Heart right ventricle (tissue), 16 donors: Measurements from ENCODE around the gene E2F1. TPM values are rescaled to one million over a fixed set of nuclear protein-coding genes. Genes with fewer than 3 reads are reported as not detected.

Source experiments
- ATAC-seq, 8 donors: fragments of 200-7000 bp; cut with Tn5 transposase; one replicate each; pipeline ENCODE4 v1.9.1; 2020; ENCODE audit warnings: mild to moderate bottlenecking in 8 of 8, moderate library complexity in 8 of 8, moderate number of reproducible peaks in 1 of 8
- DNase-seq, 2 donors: peaks; one replicate each; pipeline ENCODE4 v3.0.0-alpha.2; 2020
- H3K27ac ChIP-seq, 10 donors: fragments of 200-600 bp; sonication (generic) in 2 of 10; one replicate each; pipeline versions ENCODE4 v1.5.0 to v1.8.0; 2020 to 2022; ENCODE audit warnings: mild to moderate bottlenecking in 3 of 10
- H3K27me3 ChIP-seq, 7 donors: fragments of 200-600 bp; one replicate each; pipeline ENCODE4 v1.8.0; 2021 to 2022; ENCODE audit warnings: mild to moderate bottlenecking in 2 of 7
- H3K36me3 ChIP-seq, 9 donors: fragments of 200-600 bp; sonication (generic) in 1 of 9; one replicate each; pipeline versions ENCODE4 v1.5.0 to v1.8.0; 2020 to 2022; ENCODE audit warnings: mild to moderate bottlenecking in 2 of 9
- H3K4me1 ChIP-seq, 9 donors: fragments of 200-600 bp; sonication (generic) in 1 of 9; one replicate each; pipeline versions ENCODE4 v1.5.0 to v1.8.0; 2020 to 2022; ENCODE audit warnings: mild to moderate bottlenecking in 4 of 9
- H3K4me3 ChIP-seq, 10 donors: fragments of 200-600 bp; sonication (generic) in 2 of 10; one replicate each; pipeline versions ENCODE4 v1.5.0 to v1.8.0; 2020 to 2022; ENCODE audit warnings: mild to moderate bottlenecking in 7 of 10, moderate library complexity in 2 of 10
- H3K9me3 ChIP-seq, 11 donors: fragments of 200-600 bp in 10 of 11; sonication (generic) in 2 of 11; one replicate each; pipeline versions ENCODE4 v1.5.0 to v1.8.0; 2013 to 2022; ENCODE audit warnings: mild to moderate bottlenecking in 2 of 11, control low read depth in 1 of 11, moderate library complexity in 1 of 11
- WGBS, 2 donors: extraction: QIAGEN DNeasy Blood & Tissue Kit; methylation state at CpG; one replicate each; pipeline ENCODE4 v1.1.7; 2013; ENCODE audit warnings: inconsistent platforms in 1 of 2; 5-methylcytosine and 5-hydroxymethylcytosine counted together
- intact Hi-C, 10 donors: fragments of 100-400 bp; cut with DNase I; formaldehyde crosslinking; loops; one replicate each; pipeline versions ENCODE4 v1.11.1 to v1.14.2; 2022
- long read RNA-seq, 3 donors: library from polyadenylated mRNA; unstranded; transcript quantifications; one replicate each; pipeline ENCODE4 v2.0.0, GENCODE V29; 2020 to 2021
- polyA plus RNA-seq, 2 donors: library from polyadenylated mRNA; stranded (reverse); fragments of 200-250 nt; gene quantifications; one replicate each; pipeline ENCODE4 v1.2.3, GENCODE V29; 2013
- total RNA-seq, 10 donors: library from RNA; stranded (reverse); fragmentation: NEBNext Ultra II Directional in 3 of 10; extraction: Animal tissue kit (Norgen Biotek cat#: 25700) in 3 of 10; gene quantifications; one replicate each; pipeline versions ENCODE4 v1.2.1 to v1.2.4, GENCODE V29; 2021 to 2023
- TF ChIP-seq, protein P1 (sequence below), 9 donors: fragments of 200-600 bp; sonication (generic) in 2 of 9; IDR thresholded peaks; one replicate each; pipeline versions ENCODE4 v1.5.0 to v1.8.0; 2021 to 2022; ENCODE audit warnings: antibody characterized with exemption in 9 of 9, mild to moderate bottlenecking in 5 of 9, moderate library complexity in 1 of 9
- donor health status: Arrhythmogenic right ventricular cardiomyopathy.
- donor health status: ischemic (EF 13 %, LVEDD 7.1; RV severe dilation, severe dysfunction).
- donor health status: healthy with polysubstance abuse.
- donor health status: DM: no; HTN: yes; CAD: no.
- donor health status: DM: no; HTN: no; CAD: no.
- donor health status: ischemic (EF 25% LVEDD 6.9; RV normal size, moderate dysfunction).
- donor health status: ischemic (EF 25% LVEDD 5.7; RV mildly dilated, moderate dysfunction).
- donor health status: healthy.
- donor health status: DM: yes; HTN: yes; CAD: no.
- donor health status: Ischemic cardiomyopathy.
- donor health status: ischemic (EF 35%, LVEDD 5.7; RV mildly dilated, moderate dysfunction).
- donor health status: nonischemic (EF 11% LVEDD 7.7; RV severe dilation, severe dysfunction).
- donor health status: DM: yes; HTN: yes; CAD: no.
- donor health status: PGD.
- donor health status: ischemic (EF 29% LVEDD 5.4; RV normal size, mild dysfunction).
- donor health status: nonischemic (EF 23%, LVEDD 6.1; RV moderate dilation, normal function).

The E2F1 gene, protein sequence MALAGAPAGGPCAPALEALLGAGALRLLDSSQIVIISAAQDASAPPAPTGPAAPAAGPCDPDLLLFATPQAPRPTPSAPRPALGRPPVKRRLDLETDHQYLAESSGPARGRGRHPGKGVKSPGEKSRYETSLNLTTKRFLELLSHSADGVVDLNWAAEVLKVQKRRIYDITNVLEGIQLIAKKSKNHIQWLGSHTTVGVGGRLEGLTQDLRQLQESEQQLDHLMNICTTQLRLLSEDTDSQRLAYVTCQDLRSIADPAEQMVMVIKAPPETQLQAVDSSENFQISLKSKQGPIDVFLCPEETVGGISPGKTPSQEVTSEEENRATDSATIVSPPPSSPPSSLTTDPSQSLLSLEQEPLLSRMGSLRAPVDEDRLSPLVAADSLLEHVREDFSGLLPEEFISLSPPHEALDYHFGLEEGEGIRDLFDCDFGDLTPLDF
- total RNA-seq (1 to 10 TPM in 8 of 10 donors, under 1 TPM in 2; 0.44 to 3.4 (median 1.5) TPM), polyA plus RNA-seq (under 1 TPM; 0.73 to 0.91 TPM)
- long read RNA-seq, donor 1, partial matches to known transcripts, result 0 of 2 reads
- long read RNA-seq, donor 1, other reads (novel, unspliced or antisense), result 1 of 2 reads
- long read RNA-seq, donor 2, partial matches to known transcripts, result 1 of 3 reads
- long read RNA-seq, donor 2, other reads (novel, unspliced or antisense), result 0 of 3 reads
- long read RNA-seq, donor 3, partial matches to known transcripts, result 1 of 1 reads
- long read RNA-seq, donor 3, other reads (novel, unspliced or antisense), result 0 of 1 reads

DNA sequence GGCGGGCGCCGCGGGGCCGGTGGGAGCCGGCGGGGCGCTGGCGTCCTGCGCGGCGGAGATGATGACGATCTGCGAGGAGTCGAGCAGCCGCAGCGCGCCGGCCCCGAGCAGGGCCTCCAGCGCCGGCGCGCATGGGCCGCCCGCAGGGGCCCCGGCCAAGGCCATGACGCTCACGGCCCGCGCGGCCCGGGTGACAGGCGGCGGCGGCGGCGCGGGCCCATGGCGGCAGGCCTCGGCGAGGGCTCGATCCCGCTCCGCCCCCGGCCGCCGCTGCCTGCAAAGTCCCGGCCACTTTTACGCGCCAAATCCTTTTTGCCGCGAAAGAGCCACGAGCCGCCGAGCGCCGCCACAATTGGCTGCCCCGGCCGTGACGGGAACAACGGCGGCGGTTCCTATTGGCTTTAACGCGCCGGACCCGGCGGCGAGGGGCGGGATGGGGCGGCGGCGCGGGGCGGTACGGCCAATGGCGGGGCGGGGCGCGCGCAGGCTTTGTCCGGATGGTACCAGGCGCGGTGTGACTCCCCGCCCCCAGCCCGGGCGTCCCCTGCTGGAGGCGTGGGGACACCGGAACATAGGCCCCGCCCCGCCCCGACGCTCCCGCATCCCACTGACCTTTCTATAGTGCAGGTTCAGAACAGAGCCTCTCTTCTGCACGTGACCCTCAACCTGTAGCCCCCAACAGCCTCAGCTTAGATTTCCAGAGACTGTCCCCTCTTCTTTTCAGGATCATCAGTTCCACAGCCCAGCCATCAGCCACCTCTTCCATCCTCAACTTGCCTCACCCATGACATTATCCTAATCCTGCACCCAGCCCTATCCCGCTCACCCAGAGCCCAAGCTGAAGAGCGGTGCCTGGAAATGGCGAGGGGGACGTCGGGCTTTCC lies at the start of gene E2F1:
TSS of gene E2F1 (minus strand) at position 286 of the 884 bp plus-strand sequence. CDS start at position 165, 121 bp downstream.
- DNase-seq (peak; percentile 95 to 97), ATAC-seq (peak; percentile 97 to 100 (median 99))
- Histone ChIP-seq H3K36me3 (no peaks in the 10 kb centered on the region), H3K4me1 (peaks cover 0 to 47% (median 20%) of the 10 kb centered on the region in 9 donors), H3K27ac (peak within 1 kb of the TSS in 8 of 10 donors; percentile 10 to 56 (median 36)), H3K9me3 (no peaks in the 10 kb centered on the region), H3K27me3 (no peaks in the 10 kb centered on the region), H3K4me3 (peak within 1 kb of the TSS in 8 of 10 donors; percentile 21 to 50 (median 40))
- intact Hi-C loops, result loop anchor here in 1 of 10 donors (5.0 kb wide), 1 partner anchor 46 kb away; the partner anchor contains the start of gene ZNF341
- WGBS, 2 donors, result 2% methylated on average over 79 to 101 of the region's 101 CpGs
- TF ChIP-seq, protein P1, sequence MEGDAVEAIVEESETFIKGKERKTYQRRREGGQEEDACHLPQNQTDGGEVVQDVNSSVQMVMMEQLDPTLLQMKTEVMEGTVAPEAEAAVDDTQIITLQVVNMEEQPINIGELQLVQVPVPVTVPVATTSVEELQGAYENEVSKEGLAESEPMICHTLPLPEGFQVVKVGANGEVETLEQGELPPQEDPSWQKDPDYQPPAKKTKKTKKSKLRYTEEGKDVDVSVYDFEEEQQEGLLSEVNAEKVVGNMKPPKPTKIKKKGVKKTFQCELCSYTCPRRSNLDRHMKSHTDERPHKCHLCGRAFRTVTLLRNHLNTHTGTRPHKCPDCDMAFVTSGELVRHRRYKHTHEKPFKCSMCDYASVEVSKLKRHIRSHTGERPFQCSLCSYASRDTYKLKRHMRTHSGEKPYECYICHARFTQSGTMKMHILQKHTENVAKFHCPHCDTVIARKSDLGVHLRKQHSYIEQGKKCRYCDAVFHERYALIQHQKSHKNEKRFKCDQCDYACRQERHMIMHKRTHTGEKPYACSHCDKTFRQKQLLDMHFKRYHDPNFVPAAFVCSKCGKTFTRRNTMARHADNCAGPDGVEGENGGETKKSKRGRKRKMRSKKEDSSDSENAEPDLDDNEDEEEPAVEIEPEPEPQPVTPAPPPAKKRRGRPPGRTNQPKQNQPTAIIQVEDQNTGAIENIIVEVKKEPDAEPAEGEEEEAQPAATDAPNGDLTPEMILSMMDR (IDR thresholded peaks at IDR 0.05), result peak in 8 of 9 donors; percentile 35 to 72 (median 50)

DNA sequence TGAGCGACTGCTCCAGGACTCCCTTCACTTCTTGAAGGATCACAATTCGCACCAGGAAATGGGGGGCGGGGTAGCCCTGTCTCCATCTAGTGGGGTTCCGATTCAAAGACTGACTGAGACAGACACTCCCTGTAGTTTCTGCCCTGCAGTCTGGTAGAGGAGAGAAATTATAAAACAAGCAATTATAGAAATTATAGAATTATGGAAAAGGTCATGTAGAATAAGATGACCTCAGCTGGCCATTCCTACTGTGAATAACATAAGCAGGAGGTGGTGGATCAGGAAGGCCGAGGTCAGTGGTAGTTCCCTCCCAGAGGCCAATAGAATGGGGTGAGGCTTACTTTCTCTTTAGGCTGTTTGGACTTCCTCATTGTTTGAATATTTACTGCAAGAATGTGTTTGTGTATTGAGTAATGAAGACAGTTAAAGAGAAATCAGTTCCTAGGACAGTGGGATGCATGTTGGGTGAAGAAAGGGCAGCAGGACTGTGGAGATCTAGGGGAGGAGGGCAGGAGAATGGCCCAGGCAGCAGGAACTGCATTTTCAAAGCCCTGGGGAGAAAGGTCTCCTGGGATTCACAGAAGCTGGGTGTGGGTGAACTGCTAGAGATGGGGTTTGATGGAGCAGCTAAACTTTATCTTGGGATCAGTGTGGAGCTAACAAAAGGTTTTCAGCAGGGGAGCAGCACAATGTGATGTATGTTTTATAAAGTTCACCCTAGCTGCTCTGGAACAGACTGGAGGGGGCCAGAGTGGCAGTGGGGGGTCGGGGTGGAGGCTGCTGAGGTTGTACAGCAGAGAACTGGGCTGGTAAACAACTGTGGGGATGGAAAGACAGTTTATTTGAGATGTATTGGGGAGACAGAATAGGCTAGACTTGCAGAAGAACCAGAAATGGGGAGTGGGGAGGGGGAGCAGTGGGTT lies 47.7 kb upstream of the E2F1 start:
- H3K4me3 ChIP-seq, result peak overlapping the region in 2 of 10 donors; percentile 70 to 74
- peak overlapping the region in 9 of 10 donors; percentile 14 to 98 (median 71) for H3K27ac ChIP-seq
- peaks cover 0 to 12% (median 0%) of the 10 kb centered on the region in 9 donors for H3K36me3 ChIP-seq
- no peaks in the 10 kb centered on the region for H3K27me3 ChIP-seq
- peaks cover 3 to 31% (median 23%) of the 10 kb centered on the region in 9 donors for H3K4me1 ChIP-seq
- ATAC-seq (peak in 5 of 8 donors; percentile 17 to 48 (median 37)), DNase-seq (no peak)
- H3K9me3 ChIP-seq, result peaks cover 0 to 31% (median 23%) of the 10 kb centered on the region in 11 donors
- intact Hi-C loops, result loop anchor here in 5 of 10 donors (5.0 to 10.0 kb wide), 5 partner anchors 47 to 277 kb away; partner anchors contain the start of genes E2F1 (in 1 of the 5), NECAB3 (in 1 of the 5) and RALY (in 1 of the 5)
- WGBS, 2 donors, result 56 to 63% methylated on average over 6 of the region's 6 CpGs
- TF ChIP-seq, protein P1 (IDR thresholded peaks at IDR 0.05), result no peak

DNA sequence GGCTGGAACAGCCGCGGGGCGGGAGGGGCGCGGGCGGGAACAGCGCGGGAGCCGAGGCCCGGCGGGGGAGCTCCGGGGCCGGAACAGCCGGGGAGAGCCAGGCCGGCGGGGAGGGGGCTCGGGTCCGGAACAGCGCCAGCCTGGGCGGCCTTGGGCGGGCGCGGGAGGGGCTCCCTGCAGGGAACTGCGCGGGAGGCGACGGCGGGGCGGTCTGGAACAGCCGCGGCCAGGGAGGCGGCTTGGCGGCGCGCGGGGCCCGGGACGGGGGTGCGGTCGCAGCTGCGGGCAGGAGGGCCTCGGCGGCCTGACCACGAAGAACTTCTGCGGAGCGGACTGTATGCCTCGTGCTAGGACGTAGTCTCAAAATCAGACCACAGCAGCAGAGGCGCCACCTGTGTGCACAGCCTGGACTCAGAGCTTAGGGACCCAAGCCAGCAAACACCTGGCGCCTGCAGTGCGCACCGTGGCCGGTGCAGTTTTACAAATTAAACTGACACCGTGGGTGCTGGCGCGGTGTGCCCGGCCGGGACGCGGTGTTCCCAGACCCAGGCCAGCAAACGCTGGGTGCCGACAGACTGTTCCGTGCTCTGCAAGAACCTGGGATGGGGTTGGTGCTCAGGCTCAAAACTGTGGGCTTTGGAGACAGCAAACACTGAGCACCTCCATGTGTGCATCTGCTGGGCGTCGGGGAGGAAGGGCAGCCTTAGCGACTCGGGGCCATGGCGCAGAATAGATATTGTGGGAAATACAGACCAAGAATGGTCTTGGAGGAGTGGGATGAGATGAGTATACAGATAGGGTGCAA lies 46.2 kb upstream of the E2F1 start:
- Histone ChIP-seq H3K4me1 (peaks cover 3 to 31% (median 23%) of the 10 kb centered on the region in 9 donors), H3K9me3 (peaks cover 0 to 23% (median 17%) of the 10 kb centered on the region in 11 donors), H3K27ac (peak overlapping the region; percentile 90 to 98 (median 95)), H3K36me3 (peaks cover 0 to 12% (median 0%) of the 10 kb centered on the region in 9 donors), H3K27me3 (no peaks in the 10 kb centered on the region), H3K4me3 (peak overlapping the region; percentile 33 to 81 (median 68))
- 2 to 4% methylated on average over 52 to 68 of the region's 68 CpGs for WGBS, 2 donors
- intact Hi-C loops, result loop anchor here in 5 of 10 donors (5.0 to 10.0 kb wide), 5 partner anchors 45 to 275 kb away; partner anchors contain the start of genes E2F1 (in 1 of the 5), NECAB3 (in 1 of the 5) and RALY (in 1 of the 5)
- peak; percentile 86 to 91 for DNase-seq
- TF ChIP-seq, protein P1 (IDR thresholded peaks at IDR 0.05), result peak in 1 of 9 donors; percentile 7
- ATAC-seq, result peak; percentile 73 to 88 (median 83)
